COLO829 (cell line): ENCODE measurements around the gene B2M.
A peak's percentile ranks its signal among the peaks of the same experiment; 100 is the strongest.
"Not testable (repeated sequence)": the region's sequence is repeated elsewhere in the genome, so short reads cannot be mapped to it uniquely, and the experiment has no call there.

Experiments used
- DNase-seq: peaks from one replicate; pipeline ENCODE4 v3.0.0; 2012; ENCODE audit warnings: low spot score

The B2M gene

DNA sequence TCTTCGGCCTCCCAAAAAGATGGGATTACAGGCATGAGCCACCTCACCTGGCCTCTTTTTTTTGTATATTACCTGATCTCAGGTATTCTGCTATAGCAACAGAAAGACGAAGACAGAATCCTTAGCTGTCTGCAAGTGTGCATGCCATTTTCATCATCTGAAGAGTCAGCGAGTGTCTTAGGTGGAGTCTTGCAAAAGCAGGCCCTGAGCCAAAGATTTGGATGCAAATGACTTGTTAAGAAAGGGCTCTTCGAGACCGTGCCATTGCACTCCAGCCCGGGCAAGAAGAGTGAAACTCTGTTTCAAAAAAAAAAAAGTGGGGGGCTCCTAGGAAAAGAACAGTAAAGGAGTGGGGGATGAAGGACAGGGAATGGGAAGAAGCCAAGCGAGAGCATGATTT, 14.8 kb downstream of the B2M start:
- DNase-seq, result no peak

- peak; percentile 63 for DNase-seq
Measured at GRCh38 chr15:44726568-44727484, 15.5 kb downstream of the B2M start.

- no peak for DNase-seq
Measured at GRCh38 chr15:44727485-44728231, 16.3 kb downstream of the B2M start.

DNA sequence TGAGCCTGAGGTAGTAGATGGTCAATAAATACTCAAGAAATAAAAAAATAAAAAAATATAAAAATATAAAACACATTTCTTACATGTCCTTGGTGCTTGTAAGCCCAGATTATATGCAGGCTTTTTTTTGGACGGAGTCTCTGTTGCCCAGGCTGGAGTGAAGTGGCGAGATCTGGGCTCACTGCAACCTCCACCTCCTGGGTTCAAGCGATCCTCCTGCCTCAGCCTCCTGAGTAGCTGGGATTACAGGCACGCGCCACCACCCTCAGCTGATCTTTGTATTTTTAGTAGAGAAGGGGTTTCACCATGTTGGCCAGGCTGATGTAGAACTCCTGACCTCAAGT, 16.9 kb downstream of the B2M start:
- not testable (repeated sequence) for DNase-seq

DNA sequence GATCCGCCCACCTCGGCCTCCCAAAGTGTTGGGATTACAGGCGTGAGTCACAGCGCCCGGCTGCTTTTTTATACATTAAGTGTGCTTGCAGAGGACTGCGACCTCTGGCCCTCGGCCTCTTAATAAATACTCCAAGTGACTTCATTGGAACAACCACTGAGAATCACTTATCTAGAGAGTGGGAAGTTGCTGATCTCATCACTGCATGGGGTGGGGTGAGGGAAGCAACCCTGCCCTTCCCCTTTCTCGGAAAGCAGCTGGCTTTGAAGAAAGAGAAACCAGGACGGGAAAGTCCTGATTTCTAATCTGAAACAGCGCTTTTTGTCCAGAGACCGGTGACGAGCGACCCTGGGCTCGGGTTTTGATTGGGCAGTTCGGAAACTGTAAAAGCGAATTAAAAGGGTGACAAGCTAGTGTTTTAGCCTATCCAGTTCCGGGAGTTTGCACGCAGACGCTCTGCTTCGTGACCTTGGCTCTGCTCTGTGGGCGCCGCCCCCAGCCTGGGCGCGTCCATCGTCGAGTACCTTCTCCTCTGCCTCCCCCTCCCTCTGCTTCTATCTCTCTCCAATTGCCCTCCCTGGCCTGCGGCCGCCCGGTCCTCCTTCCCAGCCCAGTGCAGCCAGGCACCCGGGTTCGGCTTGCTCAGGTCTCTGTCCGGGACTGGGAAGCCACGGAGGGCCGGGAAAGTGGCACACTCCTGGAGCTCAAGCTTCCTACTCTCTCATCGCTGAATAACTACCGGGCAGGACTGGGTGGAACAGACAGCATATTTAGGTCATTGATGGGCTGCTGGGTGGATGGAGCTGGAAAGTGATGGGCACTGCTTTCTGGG, 17.5 kb downstream of the B2M start:
- peak; percentile 82 for DNase-seq

DNA sequence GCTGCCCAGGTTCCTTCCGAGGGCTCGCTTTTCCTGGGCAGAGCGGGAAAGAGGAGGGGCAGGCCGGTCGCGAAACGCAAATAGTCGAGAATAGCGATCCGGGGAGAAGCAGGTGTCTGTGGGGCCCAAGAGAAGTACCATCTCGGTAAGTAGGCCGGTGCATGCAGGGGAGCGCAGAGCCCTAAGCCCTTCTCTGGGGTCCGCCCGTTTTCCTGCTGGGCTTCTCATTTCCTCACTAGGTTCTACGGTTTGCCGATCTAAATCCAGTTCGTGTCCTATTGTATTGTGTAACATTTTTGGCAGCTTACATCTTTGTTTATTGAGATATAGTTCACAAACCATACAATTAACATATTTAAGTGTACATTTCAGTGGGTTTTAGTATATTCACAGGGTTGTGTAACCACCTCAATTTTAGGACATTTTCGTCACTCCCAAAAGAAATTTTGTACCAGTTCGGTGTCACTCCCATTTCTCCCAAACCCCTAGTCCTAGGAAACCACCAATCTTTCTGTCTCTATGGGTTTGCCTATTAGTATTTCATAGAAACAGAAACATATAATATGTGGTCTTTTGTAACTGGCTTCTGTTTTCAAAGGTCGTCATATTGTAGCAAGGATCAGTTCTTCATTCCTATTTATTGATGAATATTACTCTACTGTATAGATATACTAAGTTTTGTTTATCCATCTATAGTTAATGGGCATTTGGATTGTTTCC, 18.3 kb downstream of the B2M start:
- no peak for DNase-seq

GRCh38 chr15:44734839-44735481, 23.6 kb downstream of the B2M start:
- DNase-seq, result no peak

DNA sequence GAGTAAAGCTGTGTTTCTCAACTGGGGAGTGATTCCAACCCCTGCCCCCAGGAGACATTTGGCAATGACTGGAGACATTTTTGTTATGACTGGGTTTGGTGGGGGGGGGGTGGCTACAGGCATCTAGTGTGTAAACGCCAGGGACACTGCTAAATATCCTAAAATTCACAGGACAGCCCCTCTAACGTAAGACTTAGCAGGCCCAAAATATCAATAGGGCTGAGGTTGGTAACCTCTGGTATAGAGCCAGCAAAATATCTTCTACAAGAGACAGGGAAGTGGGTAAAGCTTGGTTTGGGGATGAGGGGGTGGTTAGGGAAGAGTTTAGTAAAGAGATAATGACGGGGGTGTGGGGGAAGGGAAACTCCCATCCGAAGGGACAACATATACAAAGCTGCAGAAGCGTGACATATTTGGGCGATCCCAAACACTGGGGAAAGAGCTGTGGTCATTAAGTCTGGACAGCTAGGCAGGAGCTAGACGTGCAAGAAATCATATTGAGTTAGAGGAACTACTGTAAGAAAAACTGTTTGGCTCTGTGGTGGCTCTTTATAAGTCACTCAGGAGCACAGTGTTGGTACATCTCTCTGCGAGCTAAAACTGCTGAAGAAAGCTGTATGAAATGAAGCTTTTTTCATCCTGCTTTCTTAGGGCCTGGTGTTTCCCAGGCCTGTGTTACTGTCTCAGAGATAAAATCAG, 24.3 kb downstream of the B2M start:
- DNase-seq, result no peak

DNA sequence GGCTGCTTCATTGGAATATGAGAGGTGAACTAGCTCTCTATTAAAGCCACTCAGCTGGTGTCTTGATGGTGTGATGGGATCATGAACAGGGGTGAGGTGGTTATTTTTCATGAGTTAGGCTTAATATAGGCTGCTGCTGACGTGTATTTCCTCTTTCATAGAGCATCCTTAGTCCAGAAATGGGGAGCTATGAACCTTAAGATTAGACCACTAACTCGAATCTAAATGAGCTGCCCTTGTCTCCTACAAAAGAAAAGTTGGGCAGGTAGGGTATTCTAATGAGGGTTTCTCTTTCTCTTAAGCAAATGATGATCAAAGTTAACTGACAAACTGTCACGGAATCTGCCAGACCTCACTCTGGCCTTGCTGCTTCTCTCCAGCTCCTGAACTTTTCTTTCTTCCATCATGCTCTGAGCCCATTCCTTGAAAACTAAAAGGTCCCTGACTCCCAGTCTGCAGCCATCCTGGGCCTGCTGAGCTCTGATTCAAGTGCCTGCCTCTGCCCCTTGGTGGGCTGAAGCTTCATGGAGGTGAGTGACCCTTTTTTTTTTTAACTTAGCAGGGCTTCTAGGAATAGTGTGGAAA, 25.0 kb downstream of the B2M start, which contains the start of gene TRIM69:
Gene TRIM69 (plus strand): TSS at position 348 of the 585 bp plus-strand sequence. CDS start 177 bp downstream, at position 525.
- DNase-seq, result no peak

- peak; percentile 50 for DNase-seq
Measured at GRCh38 chr15:44738340-44738984, 27.1 kb downstream of the B2M start.

GRCh38 chr15:44739222-44739847, 28.0 kb downstream of the B2M start:
- DNase-seq, result not testable (repeated sequence)

GRCh38 chr15:44743454-44743853, 32.1 kb downstream of the B2M start:
- not testable (repeated sequence) for DNase-seq

DNA sequence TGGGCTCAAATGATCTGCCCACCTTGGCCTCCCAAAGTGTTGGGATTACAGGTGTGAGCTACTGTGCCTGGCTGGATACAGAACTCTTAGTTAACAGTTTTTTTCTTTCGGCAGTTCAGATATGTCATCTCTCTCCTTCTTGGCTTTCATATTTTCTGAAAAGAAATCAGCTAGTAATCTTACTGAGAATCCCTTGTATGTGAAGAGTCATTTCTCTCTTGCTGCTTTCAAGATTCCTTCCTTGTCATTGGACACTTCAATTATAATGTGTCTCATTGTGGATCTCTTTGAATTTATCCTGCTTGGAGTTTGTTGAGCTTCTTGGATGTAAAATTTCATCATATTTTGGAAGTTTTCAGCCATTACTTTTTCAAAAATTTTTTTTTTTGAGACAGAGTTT, 42.0 kb downstream of the B2M start:
- no peak for DNase-seq

DNA sequence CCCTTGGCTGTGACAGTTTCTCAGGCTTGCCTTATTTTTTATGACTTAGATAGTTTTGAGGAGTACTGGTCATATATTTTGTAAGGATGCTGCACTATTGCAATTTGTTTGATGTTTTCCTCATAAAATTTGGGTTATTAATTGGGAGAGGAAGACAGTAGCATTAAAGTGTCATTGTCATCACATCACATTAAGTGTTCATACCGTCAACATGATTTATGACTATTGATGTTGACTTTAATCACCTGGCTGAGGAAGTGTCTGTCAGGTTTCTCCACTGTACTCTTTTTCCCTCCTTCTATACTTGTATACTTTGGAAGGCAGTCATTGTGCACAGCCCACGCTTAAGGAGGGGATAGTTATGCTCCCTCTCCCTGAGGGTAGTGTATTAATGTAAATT, 51.9 kb downstream of the B2M start:
- DNase-seq, result no peak

DNA sequence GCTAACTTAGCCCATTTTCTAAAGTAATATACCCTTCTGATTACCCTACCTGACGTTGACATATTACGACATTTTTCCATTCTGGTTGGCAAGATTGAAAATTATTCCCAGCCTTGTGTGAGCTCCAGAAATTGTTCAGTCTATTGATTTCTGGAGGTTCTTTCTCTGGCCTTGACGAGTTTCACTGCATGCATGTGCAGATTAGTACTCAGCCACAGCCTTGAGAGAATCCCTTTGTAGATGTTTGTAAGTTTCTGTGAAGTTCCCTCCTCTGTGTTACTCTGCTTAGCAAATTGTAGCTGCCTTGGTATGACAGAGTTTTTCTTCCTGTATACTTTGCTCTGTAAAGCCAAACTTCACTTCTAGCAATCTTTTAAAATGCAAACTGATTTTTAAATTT, 52.5 kb downstream of the B2M start:
- DNase-seq, result no peak

GRCh38 chr15:44765036-44765435, 53.7 kb downstream of the B2M start:
- DNase-seq, result no peak
